ENCODE results near the gene TTC39A.

The TTC39A gene

DNA sequence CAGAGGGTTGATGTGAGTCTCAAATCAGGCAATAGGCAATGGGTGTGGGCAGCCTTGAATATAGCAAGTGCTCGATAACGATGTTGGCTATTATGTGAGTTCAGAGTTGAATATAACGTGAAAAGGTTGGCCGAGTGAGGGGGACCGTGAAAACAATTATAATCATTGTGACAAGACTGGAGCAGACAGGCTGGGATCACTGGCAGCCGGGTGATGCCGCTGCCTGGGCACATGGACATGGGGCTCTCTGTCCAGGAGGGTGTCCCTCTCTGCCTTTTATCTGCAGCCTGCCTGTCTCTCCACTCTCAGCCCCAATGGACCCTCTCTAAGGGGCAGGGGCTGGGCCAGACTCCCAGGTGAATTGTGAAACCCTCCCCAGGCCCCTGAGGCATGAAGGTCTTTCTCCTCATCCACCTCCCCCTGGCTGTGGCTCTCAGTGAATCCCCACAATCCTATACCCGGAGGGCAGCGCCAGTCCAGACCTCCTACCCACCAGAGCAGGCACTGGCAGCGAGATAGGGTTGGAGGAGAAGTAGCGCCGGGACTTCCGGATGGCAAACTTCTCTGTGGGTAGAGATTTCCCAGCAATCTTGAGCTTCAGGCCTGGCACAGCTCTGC, 36.4 kb downstream of the TTC39A start:
- CTCF ChIA-PET, result interaction anchor here (1.6 kb wide), 1 partner anchor 38 kb away, joined by 4 read pairs; no protein-coding TSS in a partner anchor
- TF ChIP-seq TARDBP (IDR thresholded peaks at IDR 0.05), result no peak
- no peak for TF ChIP-seq SUZ12 (IDR thresholded peaks at IDR 0.05)
- TF ChIP-seq SP1 (IDR thresholded peaks at IDR 0.05), result no peak
- TF ChIP-seq, protein P1, sequence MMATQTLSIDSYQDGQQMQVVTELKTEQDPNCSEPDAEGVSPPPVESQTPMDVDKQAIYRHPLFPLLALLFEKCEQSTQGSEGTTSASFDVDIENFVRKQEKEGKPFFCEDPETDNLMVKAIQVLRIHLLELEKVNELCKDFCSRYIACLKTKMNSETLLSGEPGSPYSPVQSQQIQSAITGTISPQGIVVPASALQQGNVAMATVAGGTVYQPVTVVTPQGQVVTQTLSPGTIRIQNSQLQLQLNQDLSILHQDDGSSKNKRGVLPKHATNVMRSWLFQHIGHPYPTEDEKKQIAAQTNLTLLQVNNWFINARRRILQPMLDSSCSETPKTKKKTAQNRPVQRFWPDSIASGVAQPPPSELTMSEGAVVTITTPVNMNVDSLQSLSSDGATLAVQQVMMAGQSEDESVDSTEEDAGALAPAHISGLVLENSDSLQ (IDR thresholded peaks at IDR 0.05), result no peak
- no peak for TF ChIP-seq FOXM1 (IDR thresholded peaks at IDR 0.05; ENCODE audit: borderline replicate concordance)
- no peak for TF ChIP-seq NFRKB (IDR thresholded peaks at IDR 0.05)
- no peak for TF ChIP-seq CTBP1 (IDR thresholded peaks at IDR 0.05; ENCODE audit: borderline replicate concordance)
- no peak for TF ChIP-seq FOXA1 (IDR thresholded peaks at IDR 0.05)
- no peak for TF ChIP-seq ELF4 (IDR thresholded peaks at IDR 0.05)
- DNase-seq (ENCODE audit: extremely low spot score), result no peak
- POLR2A ChIA-PET, result no interaction called here

DNA sequence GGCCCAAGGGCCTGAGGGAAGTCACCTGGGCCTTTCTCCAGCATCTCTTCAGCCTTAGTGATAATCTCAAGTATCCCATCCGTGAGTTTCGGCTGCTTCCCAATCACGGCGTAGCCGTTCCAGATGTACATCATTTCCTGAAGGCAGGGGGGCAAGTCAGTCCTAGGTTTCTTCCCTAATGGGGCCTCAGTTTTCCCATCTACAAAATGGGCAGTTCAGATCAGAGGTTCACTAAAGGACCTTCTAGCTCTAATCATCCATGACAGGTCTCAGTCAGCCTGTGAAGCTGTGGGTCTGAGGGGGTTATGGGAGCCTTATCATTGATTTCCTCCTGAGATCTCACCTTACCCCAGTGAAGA, 39.9 kb downstream of the TTC39A start:
- CTCF ChIA-PET, result no interaction called here
- no peak for TF ChIP-seq SUZ12 (IDR thresholded peaks at IDR 0.05)
- TF ChIP-seq HDGF (IDR thresholded peaks at IDR 0.05; ENCODE audit: borderline replicate concordance), result no peak
- TF ChIP-seq, protein P1 (IDR thresholded peaks at IDR 0.05), result no peak
- TF ChIP-seq FOXA1 (IDR thresholded peaks at IDR 0.05), result no peak
- no peak for TF ChIP-seq TARDBP (IDR thresholded peaks at IDR 0.05)
- TF ChIP-seq L3MBTL2 (conservative IDR thresholded peaks at IDR 0.05), result no peak
- TF ChIP-seq FOXK2 (IDR thresholded peaks at IDR 0.05), result no peak
- no peak for TF ChIP-seq FOXM1 (IDR thresholded peaks at IDR 0.05; ENCODE audit: borderline replicate concordance)
- TF ChIP-seq ARNT (IDR thresholded peaks at IDR 0.05), result no peak
- no peak for TF ChIP-seq NFRKB (IDR thresholded peaks at IDR 0.05)
- TF ChIP-seq LEF1 (IDR thresholded peaks at IDR 0.05; ENCODE audit: borderline replicate concordance), result no peak
- no peak for DNase-seq (ENCODE audit: extremely low spot score)
- POLR2A ChIA-PET, result no interaction called here

DNA sequence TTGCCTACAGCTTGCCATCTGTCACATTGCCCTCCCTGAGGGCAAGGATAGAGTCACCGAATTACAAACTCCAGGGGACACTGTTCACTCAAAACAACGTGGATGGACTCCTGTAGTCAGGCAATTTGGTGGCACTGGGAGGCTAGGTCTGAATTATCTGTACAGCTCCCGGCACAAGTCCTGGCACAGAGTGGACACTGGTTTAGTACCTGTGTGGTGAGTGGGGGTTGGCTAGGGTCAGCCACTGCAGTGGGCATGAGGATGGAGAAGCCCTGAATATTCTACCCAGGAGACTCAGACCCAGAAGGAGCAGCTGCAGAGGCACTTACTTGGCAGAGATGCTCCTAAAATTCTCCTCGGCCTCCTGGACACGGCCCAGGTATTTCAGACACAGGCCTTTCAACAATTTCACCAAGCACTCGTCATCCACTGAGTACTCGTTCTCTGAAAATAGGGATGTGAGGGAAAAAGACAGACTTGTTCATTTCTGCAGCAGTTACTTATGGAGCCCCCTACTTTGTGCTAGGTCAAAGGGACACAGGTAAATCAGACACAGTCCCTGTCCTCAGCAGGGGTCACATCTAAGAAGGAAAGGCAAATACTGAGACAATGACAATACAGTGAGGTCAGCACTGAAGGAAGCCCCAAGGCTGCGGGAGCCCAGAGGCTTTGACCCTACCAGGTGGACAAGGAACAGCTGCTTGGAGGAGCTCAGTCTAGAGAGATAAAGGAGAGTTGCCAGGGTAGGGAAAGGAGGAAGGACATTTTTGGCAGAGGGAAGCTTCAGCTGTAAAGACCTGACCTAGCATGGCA, 40.5 kb downstream of the TTC39A start:
- DNase-seq (ENCODE audit: extremely low spot score), result no peak
- TF ChIP-seq FOXK2 (IDR thresholded peaks at IDR 0.05) (no peak), TARDBP (IDR thresholded peaks at IDR 0.05) (no peak), FOXM1 (IDR thresholded peaks at IDR 0.05; ENCODE audit: borderline replicate concordance) (no peak), L3MBTL2 (conservative IDR thresholded peaks at IDR 0.05) (no peak), SUZ12 (IDR thresholded peaks at IDR 0.05) (no peak), ARNT (IDR thresholded peaks at IDR 0.05) (no peak), SP1 (IDR thresholded peaks at IDR 0.05) (no peak), BHLHE40 (IDR thresholded peaks at IDR 0.05; ENCODE audit: borderline replicate concordance) (no peak), HDGF (IDR thresholded peaks at IDR 0.05; ENCODE audit: borderline replicate concordance) (no peak), CTBP1 (IDR thresholded peaks at IDR 0.05; ENCODE audit: borderline replicate concordance) (no peak), FOXA1 (IDR thresholded peaks at IDR 0.05) (no peak), NFRKB (IDR thresholded peaks at IDR 0.05) (no peak), LEF1 (IDR thresholded peaks at IDR 0.05; ENCODE audit: borderline replicate concordance) (no peak)
- TF ChIP-seq, protein P1 (IDR thresholded peaks at IDR 0.05), result no peak
- ChIA-PET POLR2A (no interaction called here), CTCF (no interaction called here)

DNA sequence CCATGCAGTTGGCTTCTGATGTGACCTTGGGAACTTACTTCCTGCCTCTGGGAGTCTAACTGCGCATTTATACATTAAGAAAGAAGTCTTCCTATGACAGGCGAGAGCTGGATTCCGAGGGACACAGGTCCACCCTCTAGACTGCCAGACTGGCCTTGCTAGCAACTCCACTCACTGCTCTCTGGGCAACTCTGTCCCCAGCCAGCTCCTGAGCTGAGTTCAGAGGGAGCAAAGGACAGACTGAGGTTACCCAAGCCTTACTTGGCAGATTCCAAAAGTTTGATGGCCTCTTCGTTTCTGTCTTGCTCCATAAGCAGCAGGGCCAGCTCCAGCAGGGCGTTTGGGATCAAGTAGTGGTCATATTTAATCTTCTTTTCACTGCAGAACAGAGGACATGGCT, 41.8 kb downstream of the TTC39A start:
- ChIA-PET CTCF (interaction anchor here (0.9 kb wide), 1 partner anchor 8 kb away, joined by 3 read pairs; no protein-coding TSS in a partner anchor), POLR2A (no interaction called here)
- TF ChIP-seq HDGF (IDR thresholded peaks at IDR 0.05; ENCODE audit: borderline replicate concordance) (no peak), LEF1 (IDR thresholded peaks at IDR 0.05; ENCODE audit: borderline replicate concordance) (no peak), FOXK2 (IDR thresholded peaks at IDR 0.05) (no peak), TARDBP (IDR thresholded peaks at IDR 0.05) (no peak), FOXM1 (IDR thresholded peaks at IDR 0.05; ENCODE audit: borderline replicate concordance) (no peak), L3MBTL2 (conservative IDR thresholded peaks at IDR 0.05) (no peak), FOXA1 (IDR thresholded peaks at IDR 0.05) (no peak), ZNF384 (IDR thresholded peaks at IDR 0.05) (no peak), BHLHE40 (IDR thresholded peaks at IDR 0.05; ENCODE audit: borderline replicate concordance) (no peak), CTBP1 (IDR thresholded peaks at IDR 0.05; ENCODE audit: borderline replicate concordance) (no peak), SP1 (IDR thresholded peaks at IDR 0.05) (no peak)
- TF ChIP-seq, protein P1 (IDR thresholded peaks at IDR 0.05), result no peak
- no peak for DNase-seq (ENCODE audit: extremely low spot score)

DNA sequence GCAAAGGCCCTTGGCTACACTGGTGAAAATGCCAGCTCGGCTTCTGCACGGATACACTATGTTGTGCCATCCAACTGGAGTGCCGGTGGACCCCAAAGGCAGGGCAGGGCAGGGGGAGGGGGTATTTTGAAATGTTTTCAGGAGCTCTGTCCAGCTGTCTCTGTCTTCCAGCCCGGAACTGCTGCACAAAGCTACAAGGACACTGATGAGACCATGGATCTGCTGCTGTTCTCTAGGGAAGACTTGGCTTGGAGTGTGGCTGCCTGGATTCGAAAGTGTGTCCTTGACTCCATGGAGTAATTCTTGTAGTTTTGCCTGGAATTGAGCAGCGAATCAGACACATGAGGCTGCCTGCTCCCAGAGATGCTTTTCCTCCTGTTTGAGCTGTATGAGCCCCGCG, 42.4 kb downstream of the TTC39A start:
- DNase-seq (ENCODE audit: extremely low spot score), result no peak
- CTCF ChIA-PET, result no interaction called here
- POLR2A ChIA-PET, result no interaction called here
- TF ChIP-seq L3MBTL2 (conservative IDR thresholded peaks at IDR 0.05) (no peak), SP1 (IDR thresholded peaks at IDR 0.05) (no peak), FOXK2 (IDR thresholded peaks at IDR 0.05) (no peak), FOXA1 (IDR thresholded peaks at IDR 0.05) (no peak), NFRKB (IDR thresholded peaks at IDR 0.05) (no peak), HDGF (IDR thresholded peaks at IDR 0.05; ENCODE audit: borderline replicate concordance) (no peak), CTBP1 (IDR thresholded peaks at IDR 0.05; ENCODE audit: borderline replicate concordance) (no peak), ZNF384 (IDR thresholded peaks at IDR 0.05) (no peak), ELF4 (IDR thresholded peaks at IDR 0.05) (no peak), TARDBP (IDR thresholded peaks at IDR 0.05) (no peak), LEF1 (IDR thresholded peaks at IDR 0.05; ENCODE audit: borderline replicate concordance) (no peak), BHLHE40 (IDR thresholded peaks at IDR 0.05; ENCODE audit: borderline replicate concordance) (no peak), SUZ12 (IDR thresholded peaks at IDR 0.05) (no peak), ARNT (IDR thresholded peaks at IDR 0.05) (no peak)
- TF ChIP-seq, protein P1 (IDR thresholded peaks at IDR 0.05), result no peak

All from HEK293T (cell line).